ENCODE data around the gene PACRGL.

- TF ChIP-seq CTCF (IDR thresholded peaks at IDR 0.05; ENCODE audit: low read length) (no peak), EZH2 (optimal IDR thresholded peaks at IDR 0.05; ENCODE audit: low read depth, low read length) (no peak)
Measured at GRCh38 chr4:20760053-20760452, 59.8 kb downstream of the PACRGL start.
